CMK (cell line): Measurements from ENCODE around the gene CCDC186.

Experiments
- DNase-seq: peaks from one replicate; pipeline ENCODE4 v3.0.0-alpha.2; 2010; ENCODE audit warnings: low read depth

Gene CCDC186

DNA sequence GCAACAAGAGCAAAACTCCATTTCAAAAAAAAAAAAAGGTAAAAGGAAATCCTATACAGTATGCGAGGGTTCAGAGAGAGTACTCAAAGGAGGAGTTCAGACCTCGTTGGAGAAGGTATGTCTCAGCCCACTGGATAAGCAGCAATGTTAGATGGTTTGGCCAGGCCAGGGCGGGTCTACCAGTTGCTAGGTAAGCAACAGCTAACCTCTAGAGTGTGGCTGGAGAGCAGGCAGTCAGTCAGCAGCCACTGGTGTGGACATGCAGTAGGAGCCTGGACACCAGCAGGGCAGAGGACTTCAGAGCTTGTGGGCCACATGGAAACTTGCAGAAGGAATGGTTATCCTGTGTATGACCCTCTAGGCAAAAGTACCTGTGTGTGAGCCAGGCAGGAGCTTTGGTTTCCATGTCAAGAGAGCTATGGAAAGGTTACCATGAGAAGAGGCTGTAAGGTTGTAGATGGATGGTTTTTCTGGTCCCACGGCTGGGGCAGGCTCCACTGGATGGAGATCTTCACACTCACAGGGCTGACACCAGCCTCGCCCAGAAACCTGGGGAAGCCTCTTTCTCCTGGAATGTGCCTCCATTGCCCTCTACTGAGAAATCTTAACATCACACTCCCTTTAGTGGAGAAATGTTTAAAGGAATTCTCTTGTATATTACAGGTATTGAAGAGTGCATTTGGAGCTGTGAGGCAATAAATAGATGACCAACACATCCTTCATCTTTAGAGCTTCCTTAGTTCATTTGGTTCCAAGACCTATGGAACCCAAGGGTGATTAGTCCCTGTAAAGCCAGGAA lies 63.6 kb downstream of the CCDC186 start:
- no peak for DNase-seq

DNA sequence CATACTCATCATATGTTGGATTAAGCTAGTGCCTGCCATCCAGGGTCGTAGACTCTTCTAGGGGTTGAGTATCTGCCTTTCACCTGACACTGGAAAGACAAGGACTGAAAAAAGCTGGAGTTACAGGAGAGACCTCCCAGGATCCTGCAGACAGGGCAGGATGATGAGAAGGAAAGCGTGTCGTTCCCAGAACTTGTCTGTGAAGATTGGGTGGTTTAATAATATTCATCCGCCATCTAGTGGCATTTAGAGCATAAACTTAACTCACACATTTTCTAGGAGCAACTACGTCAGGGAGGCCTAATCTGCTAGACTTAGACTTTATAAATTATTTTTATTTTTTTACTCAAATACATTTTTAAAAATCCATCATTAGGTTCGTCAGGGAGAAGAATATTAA lies 70.7 kb downstream of the CCDC186 start:
- no peak for DNase-seq

DNA sequence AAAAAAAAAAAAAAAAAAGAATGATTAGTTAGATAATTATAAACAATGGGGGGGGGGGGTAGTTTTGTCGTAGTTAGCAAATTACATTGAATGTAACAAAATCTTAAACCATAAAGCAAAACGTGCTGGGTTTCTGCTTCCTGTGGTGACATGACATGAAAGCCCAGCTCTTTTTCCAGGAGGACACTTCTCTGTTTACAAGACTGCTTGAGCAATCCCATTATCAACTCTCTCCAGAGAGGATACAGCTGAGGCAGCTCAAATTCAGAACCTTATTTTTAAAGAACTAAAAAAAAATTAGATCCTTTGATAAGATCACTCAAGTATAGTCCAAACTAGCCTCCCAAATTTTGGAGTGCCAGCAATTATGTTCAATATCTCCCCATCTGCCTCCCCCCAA lies 71.7 kb downstream of the CCDC186 start:
- DNase-seq: no peak

DNA sequence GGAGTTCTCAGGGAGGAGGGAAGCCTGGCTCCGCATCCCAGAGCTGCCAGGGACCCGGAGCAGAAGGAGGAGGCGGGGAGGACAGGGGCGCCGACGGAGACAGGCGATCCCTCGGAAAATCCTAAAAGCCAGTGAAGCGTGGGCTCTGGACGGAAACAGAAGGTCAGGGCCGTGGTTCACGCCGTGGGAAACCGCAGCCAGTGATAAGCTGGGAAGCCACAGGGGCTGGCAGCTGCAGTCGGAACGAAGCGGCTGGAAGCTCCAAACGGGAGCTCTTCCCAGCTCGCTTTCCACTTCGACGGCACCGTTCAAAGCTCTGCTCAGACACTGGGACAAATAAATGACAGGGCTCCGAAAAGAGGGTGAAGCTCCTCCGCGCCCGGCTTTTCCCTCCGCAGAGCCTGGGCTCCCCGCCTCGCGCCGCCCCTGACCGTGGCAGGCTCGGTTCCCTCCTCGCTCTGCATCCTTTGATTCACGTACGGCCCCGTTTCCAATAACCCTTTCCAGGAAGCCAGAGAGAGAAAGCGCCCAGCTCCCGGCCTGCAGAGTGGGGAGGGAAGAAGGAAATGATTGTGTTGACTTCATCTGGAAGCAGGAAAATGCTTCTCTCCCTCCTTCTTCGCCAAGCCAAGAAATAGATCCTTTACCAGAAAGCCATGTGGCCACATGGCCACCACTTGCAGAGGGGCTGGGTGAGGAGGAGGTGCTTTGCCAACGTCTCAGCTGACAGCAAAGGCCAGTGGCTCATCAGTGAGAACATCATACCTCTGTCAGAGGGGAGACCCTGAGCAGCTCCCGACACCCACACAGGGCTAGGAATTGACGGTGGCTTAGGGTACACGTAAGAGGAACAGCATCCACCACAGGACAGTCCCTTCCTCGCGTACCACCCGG lies 72.9 kb downstream of the CCDC186 start:
- no peak for DNase-seq

DNA sequence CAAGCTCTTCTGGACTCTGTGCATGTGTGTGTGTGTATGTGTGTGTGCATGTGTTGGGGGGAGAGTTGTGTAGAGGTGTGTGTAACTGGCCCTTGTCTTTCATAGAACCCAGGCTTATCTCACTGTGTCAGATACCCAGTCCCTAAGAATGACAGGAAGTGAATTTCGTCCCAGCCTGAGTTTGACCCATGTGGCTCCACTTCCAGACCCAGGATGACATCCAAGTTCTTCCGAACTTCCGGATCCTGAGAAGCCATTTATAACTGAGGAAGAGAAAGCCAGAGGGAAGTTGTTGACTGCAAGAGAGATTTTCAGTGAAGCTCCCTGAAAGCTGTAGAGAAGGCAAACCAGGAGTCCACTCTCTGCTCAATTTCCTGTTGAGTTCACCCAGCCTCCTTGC lies 77.1 kb downstream of the CCDC186 start:
- peak; percentile 49 for DNase-seq

DNA sequence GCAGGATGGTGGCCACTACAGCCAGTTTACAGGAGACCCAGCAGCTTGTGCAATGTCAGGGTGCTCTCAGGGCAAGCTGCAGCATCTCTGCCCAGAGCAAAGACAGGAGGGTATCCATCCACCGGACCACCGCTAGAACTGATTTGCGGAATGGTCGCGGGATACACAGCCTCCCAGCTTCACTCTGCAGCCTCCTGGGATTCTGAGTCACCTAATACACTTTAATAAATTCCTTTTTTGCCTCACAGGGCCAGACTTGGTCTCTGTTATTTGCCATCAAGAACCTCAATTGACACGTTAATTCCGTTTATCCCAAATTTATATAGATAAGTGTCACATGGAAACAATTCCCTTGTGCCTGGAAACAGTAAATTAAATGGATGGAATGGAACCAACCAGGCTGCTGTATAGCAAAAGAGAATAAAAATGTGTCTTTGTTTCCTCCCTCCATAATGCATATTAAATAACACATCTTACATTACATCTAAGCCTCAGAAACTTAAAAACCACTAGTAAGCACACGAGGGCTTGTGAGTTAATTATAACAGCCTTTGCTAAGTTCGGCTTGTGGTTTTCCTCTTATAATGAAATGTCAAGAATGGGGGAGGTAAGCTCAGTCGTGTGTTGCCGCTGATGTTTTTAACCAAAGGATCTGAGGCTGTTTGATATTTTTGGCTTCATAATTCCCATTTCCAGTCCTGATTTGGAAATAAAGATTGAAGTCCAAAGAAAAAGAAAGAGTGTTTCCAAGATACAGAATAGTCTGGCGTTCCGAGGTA lies 78.3 kb downstream of the CCDC186 start:
- DNase-seq: no peak

DNA sequence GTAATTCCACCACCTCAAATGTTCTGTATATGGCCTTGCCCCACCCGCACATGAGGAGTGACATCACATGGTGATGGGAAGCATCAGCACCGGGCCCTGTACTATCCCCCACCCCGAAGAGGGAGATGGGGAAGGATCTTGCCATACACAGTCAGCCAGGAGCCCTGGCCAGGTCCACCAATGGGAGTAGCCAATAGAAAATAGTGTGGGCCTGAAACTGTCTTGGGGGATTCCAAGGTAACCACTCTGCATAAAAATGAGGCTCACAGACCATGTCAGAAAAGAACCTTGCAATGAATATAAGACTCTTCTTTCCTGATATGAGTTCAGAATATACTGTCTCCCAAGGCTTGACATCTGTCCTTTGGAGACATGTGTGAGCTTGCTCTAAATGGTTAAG lies 79.2 kb downstream of the CCDC186 start:
- no peak for DNase-seq

DNA sequence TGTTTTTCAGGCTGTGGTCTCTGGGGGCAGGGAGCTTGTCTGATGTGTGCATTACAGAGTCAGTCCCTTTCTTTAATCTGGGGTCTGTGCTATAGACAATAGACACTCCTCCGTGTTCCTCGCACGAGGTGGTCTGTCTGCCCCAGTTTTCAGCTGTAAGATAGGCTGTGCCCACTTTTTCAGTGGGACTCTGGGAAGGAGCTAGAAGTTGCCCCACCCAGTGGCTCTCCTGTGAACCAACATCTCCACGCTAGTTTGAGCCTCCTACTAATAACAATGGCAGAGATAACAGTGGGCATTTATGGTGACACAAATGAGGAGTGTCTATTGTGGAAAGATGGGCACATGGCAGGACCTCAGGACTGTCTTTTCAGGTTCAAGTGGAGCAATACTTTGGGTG lies 86.3 kb downstream of the CCDC186 start:
- no peak for DNase-seq

DNA sequence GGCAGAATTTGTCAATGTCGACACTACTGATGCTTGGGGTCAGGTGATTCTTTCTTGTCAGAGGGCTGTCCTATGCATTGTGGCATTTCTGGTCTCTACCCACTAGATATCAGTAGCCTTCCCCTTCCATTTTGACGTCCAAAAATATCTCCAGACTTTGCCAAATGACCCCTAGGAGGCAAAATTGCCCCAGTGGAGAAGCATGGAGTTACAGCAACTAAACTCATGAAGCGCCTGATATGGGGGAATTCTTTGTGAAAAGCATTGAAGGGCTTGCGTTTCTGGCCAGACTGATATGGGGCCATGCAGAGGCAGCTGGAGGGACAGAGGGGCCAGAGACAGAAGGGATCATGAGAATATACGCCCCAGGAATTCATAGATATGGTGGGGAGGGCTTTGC lies 86.7 kb downstream of the CCDC186 start:
- no peak for DNase-seq

DNA sequence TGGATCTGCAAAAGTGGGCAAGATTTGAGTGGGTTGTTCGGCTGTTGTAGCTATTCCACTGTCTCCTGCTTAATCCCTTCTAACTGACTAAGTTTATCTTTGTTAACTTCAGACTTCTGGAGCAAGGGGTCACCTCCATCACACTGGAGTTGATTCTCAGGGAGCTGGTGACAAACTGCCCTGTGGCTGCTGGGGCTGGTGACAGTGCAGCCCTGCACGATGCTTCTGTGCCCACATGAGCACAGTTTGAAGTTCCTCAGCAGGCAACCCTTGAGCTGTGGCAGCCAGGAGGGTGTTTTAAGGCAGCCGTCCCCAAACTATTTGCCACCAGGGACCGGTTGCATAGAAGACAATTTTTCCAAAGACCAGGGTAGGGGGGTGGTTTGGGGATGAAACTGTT lies 89.8 kb downstream of the CCDC186 start:
- DNase-seq: no peak

DNA sequence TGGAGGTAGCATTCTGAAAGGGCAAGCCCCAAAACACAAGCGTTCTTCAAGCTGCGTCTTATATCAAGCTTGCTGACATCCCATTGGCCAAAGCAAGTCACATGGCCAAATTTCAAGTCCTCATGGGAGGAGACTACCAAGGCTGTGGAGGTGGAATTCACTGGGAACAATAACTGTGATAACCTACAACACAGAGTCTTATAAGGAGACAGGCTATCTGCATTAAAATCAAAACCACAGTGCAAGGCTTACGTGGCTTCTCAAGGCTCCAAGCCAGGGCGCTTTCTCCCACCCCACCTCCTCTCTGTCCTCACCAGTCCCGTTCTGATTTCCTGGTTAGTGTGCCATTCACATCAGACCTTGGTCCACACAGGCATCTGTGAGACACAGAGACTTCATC lies 91.0 kb downstream of the CCDC186 start:
- no peak for DNase-seq

DNA sequence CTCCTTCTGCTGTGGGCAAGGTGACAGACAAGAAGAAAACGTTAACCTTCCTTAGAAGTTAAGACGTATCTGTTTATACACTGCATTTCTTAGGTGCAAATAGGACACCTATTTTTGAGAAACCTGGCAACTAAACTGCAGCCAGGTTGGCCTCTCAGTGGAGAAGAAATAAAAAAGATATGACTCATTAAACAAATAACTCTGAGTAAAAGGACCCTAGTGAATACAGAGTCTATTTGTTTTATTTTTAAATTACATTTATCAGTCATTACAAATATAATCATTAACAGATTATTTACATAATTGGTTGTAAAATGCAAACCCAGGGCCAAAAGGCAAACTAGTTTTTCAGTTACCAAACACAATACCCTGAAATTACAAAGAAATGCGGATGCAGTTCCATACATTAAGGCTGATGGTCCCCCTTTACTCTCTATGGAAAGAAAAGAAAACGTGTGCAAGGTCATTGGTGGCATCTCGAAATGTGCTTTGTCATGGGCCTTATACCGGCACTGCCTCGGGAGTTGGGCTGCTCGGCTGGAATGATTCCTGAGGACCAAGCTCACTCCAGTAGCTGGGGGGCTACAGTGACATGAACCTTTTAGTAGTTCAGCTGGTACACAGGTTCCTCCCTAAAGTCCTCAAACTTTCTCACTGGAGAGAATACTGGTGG lies 92.0 kb downstream of the CCDC186 start:
- DNase-seq: no peak

DNA sequence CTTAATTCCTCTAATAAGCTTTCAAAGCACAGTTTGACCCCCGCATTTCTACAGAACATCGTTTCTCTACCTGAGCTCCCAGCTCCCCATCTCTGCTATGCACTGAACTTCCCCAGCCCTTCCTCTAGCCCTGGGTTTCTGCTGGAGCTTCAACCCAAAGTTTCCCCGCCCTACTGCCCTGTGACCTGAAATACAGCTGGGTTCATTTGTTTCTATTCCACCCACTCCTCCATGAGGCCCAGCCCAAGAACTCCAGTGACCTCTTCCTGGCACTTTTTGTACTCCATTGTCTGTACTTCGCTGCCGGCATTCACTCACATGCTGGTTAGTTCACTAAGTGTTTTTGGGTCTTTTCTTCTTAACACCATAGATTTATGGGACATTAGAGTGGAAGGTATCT lies 94.6 kb downstream of the CCDC186 start:
- DNase-seq: no peak

DNA sequence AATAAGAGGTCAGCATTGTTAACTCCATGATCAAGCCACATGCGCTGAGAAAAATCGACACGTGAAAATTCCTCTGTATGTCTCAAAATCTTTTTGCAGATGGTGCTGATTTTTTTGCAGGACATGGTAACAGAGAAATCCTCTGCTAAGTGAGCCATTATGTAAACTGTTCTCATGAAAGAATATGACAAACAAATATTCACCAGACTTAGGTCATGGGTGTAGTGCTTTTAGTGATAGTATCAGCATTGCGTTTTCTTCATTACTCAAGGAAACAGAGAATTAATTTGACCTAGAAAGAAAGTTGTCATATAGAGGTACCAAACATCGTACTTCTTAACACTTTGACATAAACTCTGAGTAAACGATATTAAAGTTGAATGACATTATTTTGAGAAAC lies 95.7 kb downstream of the CCDC186 start:
- no peak for DNase-seq

DNA sequence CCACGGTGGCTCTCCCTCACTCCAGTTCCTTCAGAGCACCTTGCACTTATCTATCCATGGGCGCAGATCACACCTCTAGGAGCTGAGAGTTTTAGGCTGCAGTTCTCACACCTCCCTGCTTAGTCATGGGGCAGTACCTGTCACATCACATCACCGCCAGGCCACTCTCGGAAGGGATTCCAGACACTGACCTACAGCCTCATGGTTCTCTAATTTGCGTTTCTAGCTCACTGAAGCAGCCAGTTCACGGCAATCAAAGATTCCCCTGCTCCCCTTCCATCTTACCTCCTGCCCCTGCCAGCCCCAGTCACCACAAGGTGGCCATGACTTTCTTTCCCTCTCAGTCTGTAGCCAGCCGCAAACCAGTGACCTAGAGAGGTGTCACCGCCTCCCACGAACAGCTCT lies 96.2 kb downstream of the CCDC186 start:
- no peak for DNase-seq

DNA sequence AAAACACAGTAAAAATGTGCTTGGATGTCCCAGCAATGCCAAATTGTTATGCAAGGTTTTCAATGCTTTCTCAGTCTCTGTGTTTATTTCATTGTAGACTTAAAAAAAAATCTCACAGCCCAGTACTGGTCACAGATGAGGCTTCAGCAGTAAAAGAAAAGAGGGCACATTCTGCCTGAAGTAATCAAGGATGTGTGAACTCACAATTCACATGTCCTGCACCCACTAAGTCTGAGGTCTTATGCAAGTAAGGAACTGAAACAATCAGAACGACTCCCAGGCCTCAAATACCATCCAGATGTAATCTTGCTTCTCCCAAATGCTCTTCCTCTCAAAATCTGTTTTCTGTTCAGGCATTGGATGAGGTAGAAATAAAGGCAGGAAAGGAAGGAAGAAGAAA lies 96.7 kb downstream of the CCDC186 start:
- DNase-seq: no peak

DNA sequence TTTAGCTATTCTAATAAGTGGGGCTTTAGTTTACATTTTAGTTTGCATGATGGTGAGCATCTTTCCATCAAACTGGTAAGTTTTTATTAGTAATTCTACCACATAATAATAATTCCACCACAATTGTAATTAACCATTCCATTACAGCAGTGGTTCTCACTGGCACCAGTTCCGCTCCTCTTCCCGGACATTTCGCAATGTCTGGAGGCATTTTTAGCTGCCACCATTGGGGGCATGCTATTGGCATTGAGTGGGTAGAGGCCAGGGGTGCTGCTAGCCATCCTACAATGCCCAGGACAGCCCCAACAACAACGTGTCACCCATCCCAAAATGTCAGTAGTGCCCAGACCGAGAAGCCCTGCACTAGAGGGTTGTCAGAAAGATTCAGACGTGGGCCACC lies 98.9 kb downstream of the CCDC186 start:
- no peak for DNase-seq

DNA sequence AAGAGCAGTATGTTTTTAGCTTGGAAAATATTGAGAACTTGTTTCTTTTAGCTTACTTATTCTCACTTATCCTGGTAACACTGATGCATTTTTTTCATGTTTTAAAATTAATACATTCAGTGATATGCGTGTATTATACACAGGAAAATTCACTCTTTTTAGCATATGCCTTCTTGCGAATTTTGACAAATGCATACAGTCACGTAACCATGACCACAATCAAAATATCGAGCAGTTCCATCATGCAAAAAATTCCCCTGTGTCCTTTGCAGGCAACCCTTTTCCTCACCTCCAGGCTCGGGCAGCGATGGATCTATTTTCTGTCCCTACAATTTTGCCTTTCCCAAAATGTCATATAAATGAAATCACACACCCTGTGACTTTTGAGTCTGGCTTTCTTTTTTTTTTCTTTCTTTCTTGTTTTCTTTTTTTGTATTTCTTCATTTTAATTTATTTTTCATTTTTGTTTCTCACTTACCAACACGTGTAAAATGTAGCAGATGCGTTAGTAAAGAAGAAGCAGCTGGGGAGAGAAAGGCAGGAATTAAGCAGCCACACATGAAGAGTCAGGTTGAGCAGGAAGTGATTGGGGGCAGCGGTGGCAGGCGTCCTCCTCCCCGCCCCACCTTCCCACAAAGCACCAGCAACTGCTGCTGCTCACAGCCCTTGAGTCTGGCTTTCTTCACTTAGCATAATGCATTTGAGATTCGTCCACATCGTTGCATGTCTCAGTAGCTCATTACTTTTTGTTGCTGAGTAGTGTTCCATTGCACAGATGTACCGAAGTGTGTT lies 100.4 kb downstream of the CCDC186 start:
- DNase-seq: no peak

DNA sequence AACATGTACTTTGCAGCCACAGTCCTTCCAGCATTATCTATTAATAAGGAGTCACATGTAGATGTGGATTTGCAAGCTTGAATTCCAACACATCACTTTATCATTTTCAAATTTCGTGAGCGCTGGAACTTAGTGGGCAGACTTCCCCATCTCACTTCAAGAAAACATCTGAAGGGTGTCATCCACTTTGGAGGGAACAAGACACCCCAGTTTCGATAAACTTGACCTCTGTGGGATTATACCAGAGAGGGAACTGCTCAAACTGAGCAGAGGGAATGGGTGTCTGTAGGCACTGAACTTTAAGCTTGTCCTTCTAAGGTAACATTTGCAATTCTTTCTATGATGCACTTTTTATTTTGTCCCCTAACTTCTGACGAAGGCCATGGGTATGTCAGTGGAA lies 102.8 kb downstream of the CCDC186 start:
- no peak for DNase-seq
